Tibial nerve (tissue), 4 donors: ENCODE measurements around the gene PSAPL1. TPM values are rescaled to one million over a fixed set of nuclear protein-coding genes. Genes with fewer than 3 reads are reported as not detected.
A peak's percentile ranks its signal among the peaks of the same experiment; 100 is the strongest.

Experiments used
- DNase-seq, 2 donors: peaks; one replicate each; pipeline ENCODE4 v3.0.0-alpha.2; 2019; ENCODE audit warnings: low spot score in 2 of 2
- H3K27ac ChIP-seq, 4 donors: fragments of 200-600 bp; sonication (generic) in 3 of 4; one replicate each; pipeline ENCODE4 v1.5.1; 2017 to 2019; ENCODE audit warnings: mild to moderate bottlenecking in 1 of 4
- H3K27me3 ChIP-seq, 2 donors: fragments of 200-600 bp; sonication (generic) in 1 of 2; one replicate each; pipeline versions ENCODE4 v1.5.1 to v1.6.0; 2017 to 2019
- H3K36me3 ChIP-seq, 3 donors: fragments of 200-600 bp; sonication (generic); one replicate each; pipeline ENCODE4 v1.5.1; 2018 to 2019
- H3K4me1 ChIP-seq, 4 donors: fragments of 200-600 bp; sonication (generic) in 3 of 4; one replicate each; pipeline ENCODE4 v1.5.1; 2017 to 2019
- H3K4me3 ChIP-seq, 4 donors: fragments of 200-600 bp; sonication (generic) in 3 of 4; one replicate each; pipeline ENCODE4 v1.5.1; 2017 to 2019; ENCODE audit warnings: mild to moderate bottlenecking in 1 of 4, moderate library complexity in 1 of 4
- H3K9me3 ChIP-seq, 4 donors: fragments of 200-600 bp; sonication (generic) in 3 of 4; one replicate each; pipeline ENCODE4 v1.5.1; 2017 to 2019
- CTCF ChIP-seq, 5 experiments: fragments of 200-600 bp in 3 of 5; fragments of 450-650 bp in 2 of 5; sonication (generic) in 3 of 5; IDR thresholded peaks; one replicate each; pipeline ENCODE4 v1.5.1; 2016 to 2019; ENCODE audit warnings: antibody characterized with exemption in 5 of 5, mild to moderate bottlenecking in 3 of 5, moderate library complexity in 2 of 5
- EP300 ChIP-seq, 2 donors: sonication (generic); formaldehyde crosslinking; IDR thresholded peaks; one replicate each; pipeline ENCODE4 v1.6.1; 2017; ENCODE audit warnings: antibody characterized with exemption in 2 of 2, mild to moderate bottlenecking in 1 of 2
- POLR2A ChIP-seq, 2 donors: fragments of 450-650 bp; IDR thresholded peaks; one replicate each; pipeline ENCODE4 v1.6.1; 2017; ENCODE audit warnings: antibody characterized with exemption in 2 of 2, mild to moderate bottlenecking in 2 of 2, moderate library complexity in 2 of 2
- WGBS, 2 donors: methylation state at CpG; one replicate each; pipeline ENCODE4 v1.1.5; 2018; 5-methylcytosine and 5-hydroxymethylcytosine counted together
- total RNA-seq, 4 donors: library from RNA; depleted of rRNA; stranded (reverse); fragments of >200 nt; gene quantifications; one replicate each; pipeline ENCODE4 v1.1.0, GENCODE V29; 2016

PSAPL1 gene
- under 1 TPM in 2 of 4 donors, not detected in 2; under 0.01 to 0.22 TPM for total RNA-seq

GRCh38 chr4:7434766-7435150 is at the start of gene PSAPL1:
PSAPL1 (minus strand) TSS chr4:7434930; CDS start chr4:7434879, 51 bp downstream.
- Histone ChIP-seq H3K27me3 (no peaks in the 10 kb centered on the region), H3K27ac (peak within 1 kb of the TSS in 1 of 4 donors; percentile 4), H3K9me3 (no peaks in the 10 kb centered on the region), H3K4me3 (no peak within 1 kb of the TSS), H3K4me1 (peaks cover 0 to 27% (median 0%) of the 10 kb centered on the region in 4 donors), H3K36me3 (no peaks in the 10 kb centered on the region)
- 40 to 42% methylated on average over 7 of the region's 7 CpGs for WGBS, 2 donors
- DNase-seq = no peak
- no peak for TF ChIP-seq CTCF (IDR thresholded peaks at IDR 0.05)
- no peak for TF ChIP-seq EP300 (IDR thresholded peaks at IDR 0.05)
- no peak for TF ChIP-seq POLR2A (IDR thresholded peaks at IDR 0.05)

- Histone ChIP-seq H3K4me1 (peaks cover 0 to 8% (median 0%) of the 10 kb centered on the region in 4 donors), H3K27ac (no peak overlapping the region), H3K4me3 (no peak overlapping the region), H3K27me3 (no peaks in the 10 kb centered on the region), H3K9me3 (no peaks in the 10 kb centered on the region), H3K36me3 (no peaks in the 10 kb centered on the region)
- WGBS, 2 donors = 81 to 90% methylated on average over 14 of the region's 14 CpGs
- TF ChIP-seq POLR2A (IDR thresholded peaks at IDR 0.05) = no peak
- no peak for TF ChIP-seq EP300 (IDR thresholded peaks at IDR 0.05)
- no peak for TF ChIP-seq CTCF (IDR thresholded peaks at IDR 0.05)
- DNase-seq = no peak
Measured at GRCh38 chr4:7481227-7481626, 46.5 kb upstream of the PSAPL1 start.

- H3K4me3 ChIP-seq = no peak overlapping the region
- peaks cover 0 to 6% (median 0%) of the 10 kb centered on the region in 4 donors for H3K4me1 ChIP-seq
- DNase-seq = no peak
- H3K27me3 ChIP-seq = no peaks in the 10 kb centered on the region
- TF ChIP-seq POLR2A (IDR thresholded peaks at IDR 0.05) (no peak), EP300 (IDR thresholded peaks at IDR 0.05) (no peak), CTCF (IDR thresholded peaks at IDR 0.05) (no peak)
- no peaks in the 10 kb centered on the region for H3K9me3 ChIP-seq
- H3K36me3 ChIP-seq = no peaks in the 10 kb centered on the region
- WGBS, 2 donors = 87 to 96% methylated on average over 9 to 16 of the region's 16 CpGs
- no peak overlapping the region for H3K27ac ChIP-seq
Measured at GRCh38 chr4:7480423-7480822, 45.7 kb upstream of the PSAPL1 start.

GRCh38 chr4:7478665-7479064 is 43.9 kb upstream of the PSAPL1 start:
- WGBS, 2 donors = 57 to 84% methylated on average over 10 to 11 of the region's 11 CpGs
- DNase-seq = no peak
- no peak for TF ChIP-seq CTCF (IDR thresholded peaks at IDR 0.05)
- TF ChIP-seq EP300 (IDR thresholded peaks at IDR 0.05) = no peak
- TF ChIP-seq POLR2A (IDR thresholded peaks at IDR 0.05) = no peak

GRCh38 chr4:7477695-7478094 is 43.0 kb upstream of the PSAPL1 start:
- H3K27ac ChIP-seq = no peak overlapping the region
- no peak overlapping the region for H3K4me3 ChIP-seq
- H3K27me3 ChIP-seq = no peaks in the 10 kb centered on the region
- no peak for DNase-seq
- H3K4me1 ChIP-seq = peaks cover 0 to 5% (median 0%) of the 10 kb centered on the region in 4 donors
- no peaks in the 10 kb centered on the region for H3K36me3 ChIP-seq
- H3K9me3 ChIP-seq = no peaks in the 10 kb centered on the region
- WGBS, 2 donors = 88 to 89% methylated on average over 7 of the region's 7 CpGs
- TF ChIP-seq CTCF (IDR thresholded peaks at IDR 0.05) = no peak
- TF ChIP-seq EP300 (IDR thresholded peaks at IDR 0.05) = no peak
- no peak for TF ChIP-seq POLR2A (IDR thresholded peaks at IDR 0.05)

More at GRCh38 chr4:7478665-7479064, 43.9 kb upstream of the PSAPL1 start:
- no peaks in the 10 kb centered on the region for H3K4me1 ChIP-seq
- H3K27ac ChIP-seq = no peak overlapping the region
- no peaks in the 10 kb centered on the region for H3K36me3 ChIP-seq
- no peaks in the 10 kb centered on the region for H3K27me3 ChIP-seq
- no peak overlapping the region for H3K4me3 ChIP-seq
- H3K9me3 ChIP-seq = no peaks in the 10 kb centered on the region
